T-cell (primary cell): Measurements from ENCODE around the gene VRK2. TPM values are rescaled to one million over a fixed set of nuclear protein-coding genes. Genes with fewer than 3 reads are reported as not detected.

Experiments
- ATAC-seq, 4 experiments: fragments of 200-7000 bp in 3 of 4; fragments of 150-1000 bp in 1 of 4; cut with Tn5 transposase; replicated peaks in 1 of 4; 1 replicate in 3 of 4; 2 replicates in 1 of 4; pipeline ENCODE4 v1.10.0; 2021; ENCODE audit warnings: moderate library complexity in 3 of 4, mild to moderate bottlenecking in 2 of 4, moderate number of reproducible peaks in 1 of 4
- CTCF ChIA-PET, 2 donors: fragments of 300-600 bp; sonication (Branson Sonifier 250); formaldehyde crosslinking; loops; one replicate each; lab custom pipeline; 2022; ENCODE audit warnings: antibody characterized with exemption in 2 of 2; lab: Charles Lee
- POLR2A ChIA-PET, 2 donors: fragments of 300-600 bp; sonication (Branson Sonifier 250); formaldehyde crosslinking; loops; one replicate each; lab custom pipeline; 2022; ENCODE audit warnings: antibody characterized with exemption in 2 of 2; lab: Charles Lee
- DNase-seq, 35 experiments: peaks; one replicate each; pipeline versions ENCODE4 v3.0.0 to v3.0.0-alpha.2; 2013 to 2023
- H3K27ac ChIP-seq: one replicate; pipeline ENCODE4 v1.5.1; 2013; ENCODE audit warnings: low read length
- H3K27me3 ChIP-seq, 2 experiments: replicated peaks in 1 of 2; 1 replicate in 1 of 2; 2 replicates in 1 of 2; pipeline versions ENCODE4 v1.6.1 to v1.7.0; 2013; ENCODE audit warnings: low read length in 1 of 2, mixed read lengths in 1 of 2; ENCODE audit not compliant: control insufficient read depth in 2 of 2, insufficient read depth in 2 of 2; ENCODE audit errors: extremely low read depth in 1 of 2
- H3K36me3 ChIP-seq, 2 donors: 1 replicate in 1 of 2; 2 replicates in 1 of 2; pipeline versions ENCODE4 v1.6.1 to v1.7.0; 2013; ENCODE audit warnings: low read length in 1 of 2; ENCODE audit not compliant: control insufficient read depth in 2 of 2, insufficient read depth in 1 of 2; ENCODE audit errors: extremely low read depth in 1 of 2
- H3K4me1 ChIP-seq, 2 experiments: 1 replicate in 1 of 2; 2 replicates in 1 of 2; pipeline versions ENCODE4 v1.6.1 to v1.7.0; 2013; ENCODE audit warnings: low read length in 2 of 2, mixed read lengths in 1 of 2; ENCODE audit not compliant: insufficient read depth in 2 of 2, control insufficient read depth in 1 of 2; ENCODE audit errors: extremely low read depth in 1 of 2
- H3K4me3 ChIP-seq, 2 donors: 1 replicate in 1 of 2; 2 replicates in 1 of 2; pipeline versions ENCODE4 v1.5.1 to v1.7.0; 2013; ENCODE audit warnings: mild to moderate bottlenecking in 2 of 2, low read length in 1 of 2, moderate library complexity in 1 of 2; ENCODE audit not compliant: control insufficient read depth in 1 of 2; ENCODE audit errors: extremely low read depth in 1 of 2
- H3K9me3 ChIP-seq: 2 replicates; pipeline ENCODE4 v1.7.0; 2013
- H3K27ac Mint-ChIP-seq, 2 donors: one replicate each; pipeline ENCODE4 v1.8.0; 2020 to 2021; ENCODE audit warnings: mild to moderate bottlenecking in 2 of 2, mixed read lengths in 2 of 2
- H3K27me3 Mint-ChIP-seq, 2 donors: one replicate each; pipeline ENCODE4 v1.8.0; 2021 to 2022; ENCODE audit warnings: mixed read lengths in 2 of 2
- H3K36me3 Mint-ChIP-seq: one replicate; pipeline ENCODE4 v1.8.0; 2021; ENCODE audit warnings: mixed read lengths
- H3K4me1 Mint-ChIP-seq, 3 donors: one replicate each; pipeline ENCODE4 v1.8.0; 2020 to 2022; ENCODE audit warnings: mixed read lengths in 3 of 3, mild to moderate bottlenecking in 1 of 3
- H3K4me3 Mint-ChIP-seq, 3 donors: one replicate each; pipeline ENCODE4 v1.8.0; 2020 to 2022; ENCODE audit warnings: mild to moderate bottlenecking in 3 of 3, mixed read lengths in 3 of 3, moderate library complexity in 3 of 3
- H3K9me3 Mint-ChIP-seq, 3 donors: one replicate each; pipeline ENCODE4 v1.8.0; 2020 to 2022; ENCODE audit warnings: mixed read lengths in 3 of 3
- WGBS: methylation state at CpG from one replicate; pipeline ENCODE4 v1.1.5; 2013; ENCODE audit warnings: missing lambda C conversion rate; ENCODE audit not compliant: insufficient coverage; 5-methylcytosine and 5-hydroxymethylcytosine counted together
- total RNA-seq, 35 experiments: library from RNA in 6 of 35; stranded (reverse) in 6 of 35; fragments of 120-200 nt in 1 of 35; gene quantifications; one replicate each; pipeline versions ENCODE4 v1.2.1 to v1.2.4 and lab custom pipeline; 2013 to 2026

Gene VRK2
- total RNA-seq, 5 donors from 2014 or later (not counting 1 experiment from before 2014, with no cell fraction given): 13.9 to 18.8 (median 15.7) TPM

DNA sequence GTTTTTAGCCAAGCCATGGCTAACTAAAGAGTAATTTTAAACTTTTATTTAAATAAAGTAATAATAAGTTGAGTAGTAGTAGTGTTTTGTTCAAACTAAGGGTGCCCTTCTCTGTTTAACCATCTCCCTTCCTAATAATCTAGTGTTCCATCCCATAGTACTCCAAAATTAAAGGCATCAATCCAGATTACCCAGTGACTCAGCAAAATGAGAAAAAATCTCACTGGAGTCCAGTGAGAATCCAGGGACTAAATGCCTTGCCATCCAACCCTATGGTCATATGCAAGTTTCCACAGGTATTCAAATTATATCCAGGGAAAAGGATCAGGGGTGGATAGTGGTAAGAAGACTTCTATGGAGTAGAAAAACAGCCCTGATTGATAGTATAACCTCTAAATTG is 19.6 kb upstream of the VRK2 start:
- H3K27ac Mint-ChIP-seq: no peak overlapping the region
- Histone ChIP-seq H3K9me3 (no peaks in the 10 kb centered on the region), H3K27me3 (no peaks in the 10 kb centered on the region), H3K4me3 (no peak overlapping the region), H3K27ac (no peak overlapping the region), H3K4me1 (no peaks in the 10 kb centered on the region), H3K36me3 (no peaks in the 10 kb centered on the region)
- no peaks in the 10 kb centered on the region for H3K9me3 Mint-ChIP-seq
- no peaks in the 10 kb centered on the region for H3K27me3 Mint-ChIP-seq
- ATAC-seq: no peak
- ChIA-PET CTCF (no interaction called here), POLR2A (no interaction called here)
- H3K4me1 Mint-ChIP-seq: peaks cover 12 to 18% (median 16%) of the 10 kb centered on the region in 3 donors
- DNase-seq: no peak
- no peak overlapping the region for H3K4me3 Mint-ChIP-seq
- peaks cover 6% of the 10 kb centered on the region for H3K36me3 Mint-ChIP-seq

DNA sequence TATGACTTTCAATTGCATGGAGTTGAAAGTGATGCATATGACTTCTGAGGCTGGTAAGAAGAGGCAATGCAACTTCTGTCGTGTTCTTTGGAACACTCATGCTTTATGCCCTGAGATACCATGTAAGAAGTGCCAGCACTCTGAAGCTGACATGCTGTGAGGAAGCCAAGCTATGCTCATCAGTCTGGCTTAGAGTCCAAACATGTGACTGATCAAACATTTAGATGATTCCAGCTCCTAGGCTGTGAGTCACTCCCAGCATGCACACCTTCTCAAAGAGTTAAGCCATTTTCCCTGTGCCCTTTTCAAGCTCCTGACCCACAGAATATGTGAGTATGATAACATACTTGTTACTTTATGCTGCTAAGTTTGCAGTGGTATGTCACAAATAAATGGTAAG is 15.8 kb upstream of the VRK2 start:
- H3K27ac ChIP-seq: no peak overlapping the region
- CTCF ChIA-PET: no interaction called here
- Mint-ChIP-seq H3K4me3 (no peak overlapping the region), H3K27ac (no peak overlapping the region), H3K27me3 (no peaks in the 10 kb centered on the region), H3K9me3 (no peaks in the 10 kb centered on the region), H3K4me1 (peaks cover 0 to 2% (median 0%) of the 10 kb centered on the region in 3 donors), H3K36me3 (peaks cover 19% of the 10 kb centered on the region)
- WGBS: 89% methylated on average over 1 of the region's 1 CpG
- no peak overlapping the region for H3K4me3 ChIP-seq
- POLR2A ChIA-PET: no interaction called here
- no peaks in the 10 kb centered on the region for H3K36me3 ChIP-seq
- no peaks in the 10 kb centered on the region for H3K4me1 ChIP-seq
- DNase-seq (no peak), ATAC-seq (no peak)
- H3K9me3 ChIP-seq: no peaks in the 10 kb centered on the region
- H3K27me3 ChIP-seq: no peaks in the 10 kb centered on the region

DNA sequence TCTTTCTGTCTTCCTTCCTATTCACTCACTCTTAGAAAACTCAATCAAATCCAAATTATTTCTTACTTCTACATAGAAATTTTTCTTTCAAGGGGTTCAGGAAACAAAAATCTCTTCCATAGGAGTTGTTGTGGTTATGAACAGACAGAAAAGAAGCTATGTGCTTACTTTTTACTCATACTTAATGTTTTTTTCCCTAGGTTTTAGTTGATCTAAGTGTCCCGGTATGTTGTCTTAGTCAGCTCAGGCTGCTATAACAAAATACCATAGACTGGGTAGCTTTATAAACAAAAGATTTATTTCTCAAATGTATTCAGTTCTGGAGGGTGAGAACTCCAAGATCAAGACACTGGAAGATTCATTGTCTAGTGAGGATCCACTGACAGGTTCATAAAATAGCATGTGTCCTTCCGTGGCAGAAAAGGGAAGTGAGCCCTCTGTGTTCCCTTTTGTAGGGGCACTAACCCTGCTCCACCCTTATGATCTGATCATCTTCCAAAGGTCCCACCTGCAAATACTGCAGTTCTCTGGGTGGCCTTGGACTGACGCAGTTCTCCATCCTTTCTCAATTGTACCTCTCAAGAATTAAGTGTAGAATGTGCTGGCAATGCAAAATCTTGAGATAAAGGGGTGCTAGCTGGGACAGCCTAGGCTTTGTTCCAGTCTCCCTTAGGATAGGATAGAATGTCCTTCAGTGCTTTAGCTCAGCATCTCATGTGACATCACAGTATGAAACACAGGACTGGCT is 14.4 kb upstream of the VRK2 start:
- no peak for ATAC-seq
- POLR2A ChIA-PET: no interaction called here
- Histone ChIP-seq H3K27ac (no peak overlapping the region), H3K27me3 (no peaks in the 10 kb centered on the region), H3K4me1 (no peaks in the 10 kb centered on the region), H3K36me3 (no peaks in the 10 kb centered on the region), H3K9me3 (no peaks in the 10 kb centered on the region), H3K4me3 (no peak overlapping the region)
- peak in 1 of 35 experiments; percentile 3 for DNase-seq
- Mint-ChIP-seq H3K4me1 (peaks cover 0 to 2% (median 0%) of the 10 kb centered on the region in 3 donors), H3K36me3 (peaks cover 19% of the 10 kb centered on the region), H3K4me3 (no peak overlapping the region), H3K9me3 (no peaks in the 10 kb centered on the region), H3K27ac (no peak overlapping the region), H3K27me3 (no peaks in the 10 kb centered on the region)
- CTCF ChIA-PET: no interaction called here
- no CpG with 5 or more reads among the region's 3 CpGs for WGBS

DNA sequence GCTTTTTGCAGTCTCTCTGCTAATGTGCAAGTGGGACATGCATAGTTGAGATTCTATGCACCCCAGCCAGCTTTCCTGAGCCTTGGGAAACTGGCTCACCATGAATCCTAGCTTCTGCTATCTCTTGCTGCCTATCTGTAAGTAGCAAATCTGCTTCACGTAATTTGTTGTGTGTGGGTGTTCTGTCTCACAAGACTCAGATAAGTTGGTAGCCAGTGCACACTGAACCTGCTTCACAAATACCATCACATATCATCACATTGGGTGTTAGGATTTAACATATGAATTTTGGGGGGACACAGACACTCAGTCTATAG is 13.9 kb upstream of the VRK2 start:
- ATAC-seq (no peak), DNase-seq (no peak)
- Histone ChIP-seq H3K4me3 (no peak overlapping the region), H3K4me1 (no peaks in the 10 kb centered on the region), H3K27ac (no peak overlapping the region), H3K36me3 (no peaks in the 10 kb centered on the region), H3K9me3 (no peaks in the 10 kb centered on the region), H3K27me3 (no peaks in the 10 kb centered on the region)
- Mint-ChIP-seq H3K9me3 (no peaks in the 10 kb centered on the region), H3K4me3 (no peak overlapping the region), H3K27me3 (no peaks in the 10 kb centered on the region), H3K36me3 (peaks cover 19% of the 10 kb centered on the region), H3K27ac (no peak overlapping the region), H3K4me1 (peaks cover 0 to 2% (median 0%) of the 10 kb centered on the region in 3 donors)
- POLR2A ChIA-PET: no interaction called here
- CTCF ChIA-PET: no interaction called here
- no CpG with 5 or more reads among the region's 1 CpG for WGBS

DNA sequence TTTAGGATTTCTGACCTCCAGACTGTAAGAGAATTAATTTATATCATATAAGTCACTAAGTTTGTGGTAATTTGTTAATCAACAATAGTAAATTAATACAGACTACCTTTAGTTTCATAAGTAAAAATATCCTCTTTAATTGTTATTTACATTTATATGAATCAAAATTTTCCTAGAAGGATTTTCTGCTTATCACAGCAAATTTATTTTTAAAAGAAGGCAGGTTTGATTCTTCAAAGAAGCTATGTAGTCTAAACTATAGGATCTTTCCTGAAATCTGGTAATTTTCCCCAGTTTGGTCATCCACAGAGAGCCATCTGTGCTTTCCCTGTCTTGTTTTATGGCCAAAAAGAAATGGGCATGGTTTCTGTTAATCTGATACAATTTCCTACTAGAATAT is 13.1 kb upstream of the VRK2 start:
- Mint-ChIP-seq H3K27ac (no peak overlapping the region), H3K4me3 (no peak overlapping the region), H3K36me3 (peaks cover 19% of the 10 kb centered on the region), H3K27me3 (no peaks in the 10 kb centered on the region), H3K4me1 (peaks cover 0 to 2% (median 0%) of the 10 kb centered on the region in 3 donors), H3K9me3 (peaks cover 0 to 6% (median 5%) of the 10 kb centered on the region in 3 donors)
- no peaks in the 10 kb centered on the region for H3K36me3 ChIP-seq
- no peak for DNase-seq
- no peak for ATAC-seq
- no peaks in the 10 kb centered on the region for H3K4me1 ChIP-seq
- H3K27ac ChIP-seq: no peak overlapping the region
- ChIA-PET POLR2A (no interaction called here), CTCF (no interaction called here)
- no peaks in the 10 kb centered on the region for H3K27me3 ChIP-seq
- H3K4me3 ChIP-seq: no peak overlapping the region
- no peaks in the 10 kb centered on the region for H3K9me3 ChIP-seq

DNA sequence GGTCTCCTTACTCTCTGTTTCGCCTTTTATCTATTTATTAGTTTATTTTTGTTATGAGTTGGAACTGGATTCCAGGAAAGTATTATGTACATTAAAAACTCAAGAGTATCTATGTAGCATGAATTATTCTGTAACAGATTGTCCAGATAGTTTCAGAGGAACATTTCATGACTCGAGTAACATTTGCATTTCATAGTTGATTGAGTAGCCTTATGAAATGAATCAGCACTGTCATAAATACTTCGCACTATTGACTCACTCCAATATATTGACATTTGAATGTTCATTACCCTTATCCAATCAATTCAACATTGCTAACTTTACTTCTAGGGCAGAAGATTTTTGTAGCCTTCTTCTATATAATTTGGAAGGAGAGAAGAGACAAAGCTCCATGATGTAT is 11.3 kb upstream of the VRK2 start:
- H3K9me3 ChIP-seq: no peaks in the 10 kb centered on the region
- peaks cover 0 to 6% (median 0%) of the 10 kb centered on the region in 3 donors for H3K4me1 Mint-ChIP-seq
- DNase-seq (no peak), ATAC-seq (no peak)
- no peak overlapping the region for H3K27ac Mint-ChIP-seq
- H3K27ac ChIP-seq: no peak overlapping the region
- H3K36me3 ChIP-seq: no peaks in the 10 kb centered on the region
- ChIA-PET POLR2A (no interaction called here), CTCF (no interaction called here)
- no peaks in the 10 kb centered on the region for H3K27me3 ChIP-seq
- no peaks in the 10 kb centered on the region for H3K27me3 Mint-ChIP-seq
- H3K4me3 Mint-ChIP-seq: no peak overlapping the region
- H3K4me3 ChIP-seq: no peak overlapping the region
- H3K9me3 Mint-ChIP-seq: peaks cover 0 to 7% (median 6%) of the 10 kb centered on the region in 3 donors
- no peaks in the 10 kb centered on the region for H3K4me1 ChIP-seq
- WGBS: no CpG with 5 or more reads among the region's 3 CpGs
- peaks cover 29% of the 10 kb centered on the region for H3K36me3 Mint-ChIP-seq

DNA sequence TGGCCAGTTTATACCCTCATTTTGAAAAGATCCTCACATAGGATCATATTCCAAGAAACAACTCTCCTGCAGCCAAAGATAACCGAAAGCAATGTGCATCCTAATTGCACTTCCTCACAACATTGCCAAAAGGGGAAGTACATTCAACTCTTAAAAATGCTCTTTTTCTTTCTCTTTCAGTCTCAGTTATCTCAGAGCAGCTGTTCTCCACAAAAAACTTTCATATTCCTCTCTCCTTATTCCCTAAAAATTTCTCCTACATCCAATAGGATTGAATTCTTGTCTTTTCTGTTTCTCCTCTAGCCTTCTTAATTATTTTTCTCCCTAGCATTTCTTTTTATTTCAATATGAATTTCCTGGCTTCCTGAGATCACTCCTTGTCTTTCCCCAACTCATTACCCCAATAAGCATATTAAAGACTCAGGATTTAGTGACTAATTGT is 7.4 kb upstream of the VRK2 start:
- Histone ChIP-seq H3K27ac (no peak overlapping the region), H3K4me3 (no peak overlapping the region), H3K27me3 (no peaks in the 10 kb centered on the region), H3K4me1 (no peaks in the 10 kb centered on the region), H3K36me3 (no peaks in the 10 kb centered on the region), H3K9me3 (no peaks in the 10 kb centered on the region)
- ChIA-PET POLR2A (no interaction called here), CTCF (no interaction called here)
- Mint-ChIP-seq H3K4me3 (no peak overlapping the region), H3K27ac (no peak overlapping the region), H3K36me3 (peaks cover 33% of the 10 kb centered on the region), H3K27me3 (no peaks in the 10 kb centered on the region), H3K9me3 (peaks cover 0 to 7% (median 6%) of the 10 kb centered on the region in 3 donors), H3K4me1 (peaks cover 10 to 15% (median 12%) of the 10 kb centered on the region in 3 donors)
- 70% methylated on average over 1 of the region's 1 CpG for WGBS
- DNase-seq (no peak), ATAC-seq (no peak)
